Esophagus muscularis mucosa (tissue), 4 donors: ENCODE data around the gene SLC44A5. TPM values are rescaled to one million over a fixed set of nuclear protein-coding genes. Genes with fewer than 3 reads are reported as not detected.

ENCODE experiments used
- DNase-seq: peaks from one replicate; pipeline ENCODE4 v3.0.0-alpha.2; 2017; ENCODE audit errors: extremely low spot score
- H3K27ac ChIP-seq, 4 donors: fragments of 200-600 bp; sonication (generic); replicated peaks in 1 of 4; 1 replicate in 3 of 4; 2 replicates in 1 of 4; pipeline ENCODE4 v1.5.1; 2016 to 2019; ENCODE audit warnings: mild to moderate bottlenecking in 1 of 4
- H3K27me3 ChIP-seq, 4 donors: fragments of 200-600 bp; sonication (generic); one replicate each; pipeline versions ENCODE4 v1.5.1 to v1.6.0; 2016 to 2019
- H3K36me3 ChIP-seq, 4 donors: fragments of 200-600 bp; sonication (generic); one replicate each; pipeline ENCODE4 v1.5.1; 2016 to 2019
- H3K4me1 ChIP-seq, 4 donors: fragments of 200-600 bp; sonication (generic); one replicate each; pipeline ENCODE4 v1.5.1; 2016 to 2019
- H3K4me3 ChIP-seq, 4 donors: fragments of 200-600 bp; sonication (generic); 1 replicate in 2 of 4; 2 replicates in 2 of 4; pipeline ENCODE4 v1.5.1; 2016 to 2019; ENCODE audit warnings: mild to moderate bottlenecking in 4 of 4, moderate library complexity in 1 of 4
- H3K9me3 ChIP-seq, 4 donors: fragments of 200-600 bp; sonication (generic); 1 replicate in 3 of 4; 2 replicates in 1 of 4; pipeline ENCODE4 v1.5.1; 2016 to 2019
- CTCF ChIP-seq, 3 experiments: fragments of 200-600 bp in 2 of 3; fragments of 450-650 bp in 1 of 3; sonication (generic) in 2 of 3; IDR thresholded peaks; one replicate each; pipeline ENCODE4 v1.5.1; 2017 to 2019; ENCODE audit warnings: antibody characterized with exemption in 3 of 3, mild to moderate bottlenecking in 2 of 3, moderate library complexity in 1 of 3
- EP300 ChIP-seq: sonication (generic); formaldehyde crosslinking; IDR thresholded peaks from one replicate; pipeline ENCODE4 v1.6.1; 2017; ENCODE audit warnings: antibody characterized with exemption
- POLR2A ChIP-seq: fragments of 450-650 bp; IDR thresholded peaks from one replicate; pipeline ENCODE4 v1.6.1; 2017; ENCODE audit warnings: antibody characterized with exemption, moderate library complexity, mild to moderate bottlenecking, low read depth
- POLR2AphosphoS5 ChIP-seq, 2 donors: sonication (generic); formaldehyde crosslinking; IDR thresholded peaks; one replicate each; pipeline ENCODE4 v1.6.1; 2017; ENCODE audit warnings: antibody characterized with exemption in 2 of 2
- WGBS: methylation state at CpG from one replicate; pipeline ENCODE4 v1.1.5; 2018; 5-methylcytosine and 5-hydroxymethylcytosine counted together
- intact Hi-C: fragments of 100-400 bp; cut with DNase I; formaldehyde crosslinking; loops from one replicate; pipeline ENCODE4 v1.15.1; 2023
- total RNA-seq, 4 donors: library from RNA; depleted of rRNA; stranded (reverse); fragments of >200 nt; gene quantifications; one replicate each; pipeline versions ENCODE4 v1.1.0 to v1.2.1, GENCODE V29; 2016

The SLC44A5 gene
- total RNA-seq, 4 donors from 2014 or later, result 0.17 to 0.71 (median 0.23) TPM; not detected in 1

GRCh38 chr1:75554870-75555269, 56.0 kb downstream of the SLC44A5 start:
- intact Hi-C loops, result no loop called here

GRCh38 chr1:75554181-75554580, 56.7 kb downstream of the SLC44A5 start:
- Histone ChIP-seq H3K9me3 (no peaks in the 10 kb centered on the region), H3K36me3 (no peaks in the 10 kb centered on the region), H3K27me3 (no peaks in the 10 kb centered on the region), H3K4me3 (no peak overlapping the region), H3K27ac (no peak overlapping the region), H3K4me1 (no peaks in the 10 kb centered on the region)
- DNase-seq, result no peak
- WGBS, result 83% methylated on average over 2 of the region's 2 CpGs
- intact Hi-C loops, result no loop called here
- TF ChIP-seq POLR2AphosphoS5 (IDR thresholded peaks at IDR 0.05) (no peak), POLR2A (no peak), EP300 (no peak), CTCF (IDR thresholded peaks at IDR 0.05) (no peak)

More at GRCh38 chr1:75554870-75555269, 56.0 kb downstream of the SLC44A5 start:
- Histone ChIP-seq H3K27me3 (no peaks in the 10 kb centered on the region), H3K27ac (no peak overlapping the region), H3K9me3 (no peaks in the 10 kb centered on the region), H3K4me3 (no peak overlapping the region), H3K36me3 (no peaks in the 10 kb centered on the region), H3K4me1 (no peaks in the 10 kb centered on the region)
- WGBS, result 85% methylated on average over 1 of the region's 1 CpG
- TF ChIP-seq CTCF (IDR thresholded peaks at IDR 0.05) (no peak), POLR2A (no peak), POLR2AphosphoS5 (IDR thresholded peaks at IDR 0.05) (no peak), EP300 (no peak)
- no peak for DNase-seq

GRCh38 chr1:75550559-75550958, 60.4 kb downstream of the SLC44A5 start:
- Histone ChIP-seq H3K27me3 (no peaks in the 10 kb centered on the region), H3K4me3 (no peak overlapping the region)
- TF ChIP-seq POLR2AphosphoS5 (IDR thresholded peaks at IDR 0.05), result no peak
- no peak for TF ChIP-seq EP300
- no peak for TF ChIP-seq POLR2A
- TF ChIP-seq CTCF (IDR thresholded peaks at IDR 0.05), result no peak

GRCh38 chr1:75548721-75549480, 62.0 kb downstream of the SLC44A5 start:
- H3K36me3 ChIP-seq, result no peaks in the 10 kb centered on the region
- no peaks in the 10 kb centered on the region for H3K27me3 ChIP-seq
- H3K4me1 ChIP-seq, result no peaks in the 10 kb centered on the region
- no peaks in the 10 kb centered on the region for H3K9me3 ChIP-seq
- H3K27ac ChIP-seq, result no peak overlapping the region
- WGBS, result 74% methylated on average over 3 of the region's 3 CpGs
- H3K4me3 ChIP-seq, result no peak overlapping the region
- no peak for DNase-seq
- TF ChIP-seq POLR2AphosphoS5 (IDR thresholded peaks at IDR 0.05) (no peak), EP300 (no peak), CTCF (IDR thresholded peaks at IDR 0.05) (no peak), POLR2A (no peak)
- intact Hi-C loops, result no loop called here

More at GRCh38 chr1:75550559-75550958, 60.4 kb downstream of the SLC44A5 start:
- H3K36me3 ChIP-seq, result no peaks in the 10 kb centered on the region
- intact Hi-C loops, result no loop called here
- DNase-seq, result no peak
- H3K27ac ChIP-seq, result no peak overlapping the region
- H3K9me3 ChIP-seq, result no peaks in the 10 kb centered on the region
- no peaks in the 10 kb centered on the region for H3K4me1 ChIP-seq

GRCh38 chr1:75543705-75544104, 67.2 kb downstream of the SLC44A5 start:
- intact Hi-C loops, result no loop called here
- H3K9me3 ChIP-seq, result no peaks in the 10 kb centered on the region
- TF ChIP-seq POLR2A (no peak), POLR2AphosphoS5 (IDR thresholded peaks at IDR 0.05) (no peak), EP300 (no peak), CTCF (IDR thresholded peaks at IDR 0.05) (no peak)
- no peak overlapping the region for H3K27ac ChIP-seq
- H3K27me3 ChIP-seq, result no peaks in the 10 kb centered on the region
- no peak for DNase-seq
- no peak overlapping the region for H3K4me3 ChIP-seq
- peaks cover 0 to 7% (median 0%) of the 10 kb centered on the region in 4 donors for H3K4me1 ChIP-seq
- no peaks in the 10 kb centered on the region for H3K36me3 ChIP-seq
